OCI-LY3 (cell line): ENCODE results near the gene CENPM.

Source experiments
- H2AFZ ChIP-seq: fragments of 200-600, 300-600 bp; shearing (Covaris generic); 2 replicates; pipeline ENCODE4 v1.6.0; 2014; ENCODE audit warnings: antibody characterized with exemption, low read depth, low read length
- H3K27ac ChIP-seq: fragments of 200-600, 300-600 bp; sonication (generic); 2 replicates; pipeline ENCODE4 v1.5.1; 2014; ENCODE audit warnings: mild to moderate bottlenecking, low read length, moderate library complexity, mixed read lengths
- H3K27me3 ChIP-seq: fragments of 200-600, 300-600 bp; sonication (generic); 2 replicates; pipeline ENCODE4 v1.6.1; 2014; ENCODE audit warnings: low read depth, low read length, mixed read lengths
- H3K36me3 ChIP-seq: fragments of 200-600, 300-600 bp; sonication (generic); replicated peaks from 2 replicates; pipeline ENCODE3; 2014; ENCODE audit warnings: low read depth, low read length, mixed read lengths
- H3K4me1 ChIP-seq: fragments of 300-600, 200-600 bp; sonication (generic); 2 replicates; pipeline ENCODE4 v1.6.1; 2014; ENCODE audit warnings: low read length, mixed read lengths
- H3K4me2 ChIP-seq: fragments of 200-600, 300-600 bp; sonication (generic); 2 replicates; pipeline ENCODE4 v1.6.1; 2014; ENCODE audit warnings: low read length, mixed read lengths
- H3K4me3 ChIP-seq: fragments of 300-600, 200-600 bp; sonication (generic); 2 replicates; pipeline ENCODE4 v1.5.1; 2014; ENCODE audit warnings: antibody characterized with exemption, mild to moderate bottlenecking, low read length, moderate library complexity
- H3K79me2 ChIP-seq: fragments of 300-600, 200-600 bp; shearing (Covaris generic); 2 replicates; pipeline ENCODE4 v1.6.1; 2014; ENCODE audit warnings: mild to moderate bottlenecking, low read length, mixed read lengths
- H3K9ac ChIP-seq: fragments of 300-600, 200-600 bp; shearing (Covaris generic); 2 replicates; pipeline ENCODE4 v1.6.0; 2014; ENCODE audit warnings: mild to moderate bottlenecking, low read length, moderate library complexity
- H3K9me3 ChIP-seq: fragments of 200-600, 300-600 bp; shearing (Covaris generic); 2 replicates; pipeline ENCODE4 v1.6.1; 2014; ENCODE audit warnings: low read length, mixed read lengths; ENCODE audit not compliant: insufficient read depth
- H4K20me1 ChIP-seq: fragments of 200-600, 300-600 bp; sonication (generic); 2 replicates; pipeline ENCODE4 v1.6.1; 2016; ENCODE audit warnings: low read length, mixed read lengths; ENCODE audit not compliant: insufficient read depth
- CTCF ChIP-seq: fragments of 200-600, 300-600 bp; sonication (generic); IDR thresholded peaks from 2 replicates; pipeline ENCODE4 v1.5.1; 2014; ENCODE audit warnings: antibody characterized with exemption, low read length, low read depth
- EZH2phosphoT487 ChIP-seq: fragments of 200-600 bp; shearing (Covaris generic); IDR thresholded peaks from 2 replicates; pipeline ENCODE4 v1.6.1; 2018; ENCODE audit warnings: antibody characterized with exemption, mixed run types, low read depth

Gene CENPM

GRCh38 chr22:41934284-41935014 lies 12.5 kb downstream of the CENPM start:
- H3K27ac ChIP-seq, result no peak overlapping the region; the same call in 1 of the 2 replicates
- H3K4me3 ChIP-seq, result no peak overlapping the region
- no peak overlapping the region for H2AFZ ChIP-seq
- H3K36me3 ChIP-seq, result peaks cover 30% of the 10 kb centered on the region
- H3K4me1 ChIP-seq, result peaks cover 57% of the 10 kb centered on the region
- H3K9ac ChIP-seq, result no peak overlapping the region
- peaks cover 8% of the 10 kb centered on the region for H3K79me2 ChIP-seq
- no peak overlapping the region for H3K4me2 ChIP-seq
- peaks cover 3% of the 10 kb centered on the region; the same call in 1 of the 2 replicates for H4K20me1 ChIP-seq
- H3K9me3 ChIP-seq, result no peaks in the 10 kb centered on the region
- TF ChIP-seq CTCF (no peak), EZH2phosphoT487 (no peak)
- H3K27me3 ChIP-seq, result no peaks in the 10 kb centered on the region

- H3K27me3 ChIP-seq, result no peaks in the 10 kb centered on the region
- H2AFZ ChIP-seq, result no peak overlapping the region
- no peak overlapping the region for H3K9ac ChIP-seq
- no peaks in the 10 kb centered on the region for H3K9me3 ChIP-seq
- H3K4me1 ChIP-seq, result peaks cover 66% of the 10 kb centered on the region
- H3K36me3 ChIP-seq, result peaks cover 21% of the 10 kb centered on the region
- no peak overlapping the region for H3K4me3 ChIP-seq
- no peak overlapping the region for H3K27ac ChIP-seq
- H4K20me1 ChIP-seq, result no peaks in the 10 kb centered on the region; the same call in 1 of the 2 replicates
- no peak for TF ChIP-seq EZH2phosphoT487
- TF ChIP-seq CTCF, result no peak
- no peaks in the 10 kb centered on the region; the same call in 1 of the 2 replicates for H3K79me2 ChIP-seq
- H3K4me2 ChIP-seq, result no peak overlapping the region
Measured at GRCh38 chr22:41933411-41934177, 13.4 kb downstream of the CENPM start.

- H3K4me2 ChIP-seq, result peak overlapping the region; percentile 48; the same call in 1 of the 2 replicates
- TF ChIP-seq CTCF (no peak), EZH2phosphoT487 (no peak)
- peaks cover 17% of the 10 kb centered on the region for H3K36me3 ChIP-seq
Measured at GRCh38 chr22:41932353-41932752, 14.6 kb downstream of the CENPM start.

GRCh38 chr22:41931701-41932269 lies 15.2 kb downstream of the CENPM start:
- H3K27ac ChIP-seq, result peak overlapping the region; percentile 51
- H3K36me3 ChIP-seq, result peaks cover 11% of the 10 kb centered on the region

More at GRCh38 chr22:41932353-41932752, 14.6 kb downstream of the CENPM start:
- H3K9me3 ChIP-seq, result no peaks in the 10 kb centered on the region
- no peaks in the 10 kb centered on the region; the same call in 1 of the 2 replicates for H3K27me3 ChIP-seq
- H3K9ac ChIP-seq, result no peak overlapping the region
- H2AFZ ChIP-seq, result no peak overlapping the region
- peaks cover 76% of the 10 kb centered on the region for H3K4me1 ChIP-seq
- no peak overlapping the region for H3K4me3 ChIP-seq
- peak overlapping the region; percentile 51 for H3K27ac ChIP-seq
- H4K20me1 ChIP-seq, result no peaks in the 10 kb centered on the region; the same call in 1 of the 2 replicates
- no peaks in the 10 kb centered on the region for H3K79me2 ChIP-seq

More at GRCh38 chr22:41931701-41932269, 15.2 kb downstream of the CENPM start:
- peak overlapping the region; percentile 48 for H3K4me2 ChIP-seq
- H3K9ac ChIP-seq, result no peak overlapping the region; the same call in 1 of the 2 replicates
- H4K20me1 ChIP-seq, result no peaks in the 10 kb centered on the region; the same call in 1 of the 2 replicates
- no peak overlapping the region for H3K4me3 ChIP-seq
- H3K79me2 ChIP-seq, result no peaks in the 10 kb centered on the region
- H3K4me1 ChIP-seq, result peaks cover 76% of the 10 kb centered on the region
- H2AFZ ChIP-seq, result no peak overlapping the region
- peaks cover 3% of the 10 kb centered on the region; the same call in 1 of the 2 replicates for H3K27me3 ChIP-seq
- H3K9me3 ChIP-seq, result no peaks in the 10 kb centered on the region
- no peak for TF ChIP-seq EZH2phosphoT487
- no peak for TF ChIP-seq CTCF
